CD14-positive monocyte (primary cell): ENCODE measurements around the gene CRYAB. TPM values are rescaled to one million over a fixed set of nuclear protein-coding genes. Genes with fewer than 3 reads are reported as not detected.
"Not testable (repeated sequence)": the region's sequence is repeated elsewhere in the genome, so short reads cannot be mapped to it uniquely, and the experiment has no call there.

ENCODE experiments used
- DNase-seq, 3 donors: peaks; one replicate each; pipeline ENCODE4 v3.0.0-alpha.2; 2011 to 2022
- H2AFZ ChIP-seq: 2 replicates; pipeline ENCODE4 v1.6.0; 2012; ENCODE audit warnings: mild to moderate bottlenecking, low read depth, low read length, inconsistent platforms; ENCODE audit not compliant: insufficient read depth, poor library complexity, severe bottlenecking
- H3K27ac ChIP-seq, 2 donors: 1 replicate in 1 of 2; 2 replicates in 1 of 2; pipeline ENCODE4 v1.5.1; 2012 to 2013; ENCODE audit warnings: low read length in 2 of 2, control low read depth in 1 of 2, inconsistent platforms in 1 of 2, low read depth in 1 of 2, mild to moderate bottlenecking in 1 of 2
- H3K27me3 ChIP-seq, 2 donors: one replicate each; pipeline versions ENCODE4 v1.6.0 to v1.6.1; 2011 to 2013; ENCODE audit warnings: low read length in 2 of 2; ENCODE audit not compliant: control insufficient read depth in 2 of 2, insufficient read depth in 2 of 2
- H3K36me3 ChIP-seq, 2 donors: replicated peaks in 1 of 2; 1 replicate in 1 of 2; 2 replicates in 1 of 2; pipeline versions ENCODE4 v1.5.1 to v1.6.1; 2012 to 2013; ENCODE audit warnings: low read length in 2 of 2, control low read depth in 1 of 2, inconsistent platforms in 1 of 2, mild to moderate bottlenecking in 1 of 2; ENCODE audit not compliant: insufficient read depth in 2 of 2, control insufficient read depth in 1 of 2
- H3K4me1 ChIP-seq, 2 donors: 1 replicate in 1 of 2; 2 replicates in 1 of 2; pipeline versions ENCODE4 v1.5.1 to v1.6.1; 2012 to 2013; ENCODE audit warnings: low read length in 2 of 2, control low read depth in 1 of 2, inconsistent platforms in 1 of 2, mild to moderate bottlenecking in 1 of 2, moderate library complexity in 1 of 2; ENCODE audit not compliant: insufficient read depth in 2 of 2, control insufficient read depth in 1 of 2
- H3K4me2 ChIP-seq: replicated peaks from 2 replicates; pipeline ENCODE3; 2012; ENCODE audit warnings: low read length, moderate library complexity, mild to moderate bottlenecking; ENCODE audit not compliant: poor library complexity, severe bottlenecking; ENCODE audit errors: extremely low read depth
- H3K4me3 ChIP-seq, 3 experiments: fragments of 200-600 bp in 1 of 3; sonication (generic) in 1 of 3; replicated peaks in 1 of 3; 1 replicate in 2 of 3; 2 replicates in 1 of 3; pipeline ENCODE4 v1.5.1; 2011 to 2013; ENCODE audit warnings: low read length in 3 of 3, mild to moderate bottlenecking in 3 of 3, control low read depth in 2 of 3, low read depth in 2 of 3, inconsistent platforms in 1 of 3, moderate library complexity in 1 of 3
- H3K79me2 ChIP-seq: 2 replicates; pipeline ENCODE4 v1.6.0; 2012; ENCODE audit warnings: mild to moderate bottlenecking, control low read depth, inconsistent platforms, low read length, moderate library complexity; ENCODE audit not compliant: insufficient read depth
- H3K9ac ChIP-seq: 2 replicates; pipeline ENCODE4 v1.6.0; 2017; ENCODE audit warnings: low read length, mild to moderate bottlenecking; ENCODE audit not compliant: insufficient read depth, poor library complexity, severe bottlenecking
- H3K9me3 ChIP-seq, 2 donors: replicated peaks in 1 of 2; 1 replicate in 1 of 2; 2 replicates in 1 of 2; pipeline versions ENCODE4 v1.5.1 to v1.6.1; 2012 to 2013; ENCODE audit warnings: low read length in 2 of 2, control low read depth in 1 of 2; ENCODE audit not compliant: control insufficient read depth in 1 of 2, insufficient read depth in 1 of 2
- H4K20me1 ChIP-seq: 2 replicates; pipeline ENCODE4 v1.6.0; 2012; ENCODE audit warnings: mild to moderate bottlenecking, low read length, control low read depth, moderate library complexity; ENCODE audit not compliant: insufficient read depth
- H3K27ac Mint-ChIP-seq, 7 donors: one replicate each; pipeline ENCODE4 v1.8.0; 2020; ENCODE audit warnings: mild to moderate bottlenecking in 7 of 7, mixed read lengths in 7 of 7, moderate library complexity in 6 of 7, inconsistent platforms in 2 of 7
- H3K27me3 Mint-ChIP-seq, 3 donors: one replicate each; pipeline ENCODE4 v1.8.0; 2021 to 2022; ENCODE audit warnings: low read depth in 3 of 3, mild to moderate bottlenecking in 3 of 3, mixed read lengths in 3 of 3, moderate library complexity in 3 of 3, inconsistent platforms in 1 of 3
- H3K36me3 Mint-ChIP-seq, 2 donors: one replicate each; pipeline ENCODE4 v1.8.0; 2020; ENCODE audit warnings: mixed read lengths in 2 of 2, inconsistent platforms in 1 of 2, mild to moderate bottlenecking in 1 of 2
- H3K4me1 Mint-ChIP-seq: one replicate; pipeline ENCODE4 v1.8.0; 2020; ENCODE audit warnings: mild to moderate bottlenecking, mixed read lengths
- H3K4me3 Mint-ChIP-seq, 2 donors: one replicate each; pipeline ENCODE4 v1.8.0; 2020; ENCODE audit warnings: mild to moderate bottlenecking in 2 of 2, mixed read lengths in 2 of 2, moderate library complexity in 1 of 2
- H3K9me3 Mint-ChIP-seq, 7 donors: one replicate each; pipeline ENCODE4 v1.8.0; 2020 to 2022; ENCODE audit warnings: mixed read lengths in 7 of 7, mild to moderate bottlenecking in 6 of 7, moderate library complexity in 6 of 7, inconsistent platforms in 2 of 7
- WGBS: methylation state at CpG from one replicate; pipeline ENCODE4 v1.1.5; 2013; ENCODE audit warnings: missing lambda C conversion rate; ENCODE audit not compliant: insufficient coverage; 5-methylcytosine and 5-hydroxymethylcytosine counted together
- intact Hi-C, 2 donors: fragments of 100-400 bp; cut with micrococcal nuclease; formaldehyde crosslinking; loops; one replicate each; pipeline versions ENCODE4 v1.15.0 to v1.15.1; 2023
- polyA plus RNA-seq, 3 donors: library from polyadenylated mRNA; depleted of rRNA in 1 of 3; unstranded in 2 of 3; stranded (reverse) in 1 of 3; fragments of 300-500 nt in 2 of 3; fragments of >200 nt in 1 of 3; fragmentation: Illumina TruSeq in 2 of 3; gene quantifications; 1 replicate in 2 of 3; 2 replicates in 1 of 3; pipeline ENCODE4 v1.2.3, GENCODE V29; 2012 to 2021
- TF ChIP-seq, protein P1 (sequence below): fragments of 200-600 bp; IDR thresholded peaks from one replicate; pipeline ENCODE4 v1.8.0; 2022; ENCODE audit warnings: antibody characterized with exemption, mild to moderate bottlenecking

The CRYAB gene
- polyA plus RNA-seq, 3 donors = not detected

DNA sequence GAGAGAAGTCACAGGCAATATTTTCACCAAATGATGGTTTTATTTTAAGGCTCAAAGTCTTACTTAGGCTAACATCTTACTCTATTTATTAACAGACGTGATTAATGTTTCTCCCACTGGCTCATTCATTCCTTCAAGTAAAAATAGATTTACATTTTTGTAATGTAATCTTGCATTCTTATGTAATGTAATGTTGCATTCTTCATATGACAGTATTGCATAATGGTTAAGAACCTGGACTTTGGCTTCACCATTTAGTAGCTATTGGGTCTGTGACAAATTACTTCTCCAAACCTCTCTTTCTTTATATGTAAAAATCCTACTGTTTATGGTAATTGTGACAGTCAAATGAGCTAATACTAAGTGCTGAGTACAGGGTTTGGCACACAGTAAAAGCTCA, 22.3 kb upstream of the CRYAB start:
- intact Hi-C loops = loop anchor here in 1 of 2 donors (5.0 to 10.0 kb wide), 3 partner anchors 48 to 221 kb away; partner anchors contain the start of gene DLAT
- peak overlapping the region in 4 of 7 donors; percentile 37 to 86 (median 68) for H3K27ac Mint-ChIP-seq
- Histone ChIP-seq H2AFZ (no peak overlapping the region), H3K4me3 (peak overlapping the region in 1 of 3 experiments; percentile 7), H3K27me3 (no peaks in the 10 kb centered on the region), H3K4me2 (no peak overlapping the region), H4K20me1 (no peaks in the 10 kb centered on the region), H3K4me1 (peaks cover 53 to 64% of the 10 kb centered on the region in 2 donors), H3K36me3 (no peaks in the 10 kb centered on the region), H3K79me2 (no peaks in the 10 kb centered on the region), H3K27ac (peak overlapping the region in 1 of 2 donors; percentile 50), H3K9me3 (no peaks in the 10 kb centered on the region), H3K9ac (no peak overlapping the region)
- peaks cover 49% of the 10 kb centered on the region for H3K4me1 Mint-ChIP-seq
- H3K27me3 Mint-ChIP-seq = peaks cover 0 to 3% (median 2%) of the 10 kb centered on the region in 3 donors
- TF ChIP-seq, protein P1, sequence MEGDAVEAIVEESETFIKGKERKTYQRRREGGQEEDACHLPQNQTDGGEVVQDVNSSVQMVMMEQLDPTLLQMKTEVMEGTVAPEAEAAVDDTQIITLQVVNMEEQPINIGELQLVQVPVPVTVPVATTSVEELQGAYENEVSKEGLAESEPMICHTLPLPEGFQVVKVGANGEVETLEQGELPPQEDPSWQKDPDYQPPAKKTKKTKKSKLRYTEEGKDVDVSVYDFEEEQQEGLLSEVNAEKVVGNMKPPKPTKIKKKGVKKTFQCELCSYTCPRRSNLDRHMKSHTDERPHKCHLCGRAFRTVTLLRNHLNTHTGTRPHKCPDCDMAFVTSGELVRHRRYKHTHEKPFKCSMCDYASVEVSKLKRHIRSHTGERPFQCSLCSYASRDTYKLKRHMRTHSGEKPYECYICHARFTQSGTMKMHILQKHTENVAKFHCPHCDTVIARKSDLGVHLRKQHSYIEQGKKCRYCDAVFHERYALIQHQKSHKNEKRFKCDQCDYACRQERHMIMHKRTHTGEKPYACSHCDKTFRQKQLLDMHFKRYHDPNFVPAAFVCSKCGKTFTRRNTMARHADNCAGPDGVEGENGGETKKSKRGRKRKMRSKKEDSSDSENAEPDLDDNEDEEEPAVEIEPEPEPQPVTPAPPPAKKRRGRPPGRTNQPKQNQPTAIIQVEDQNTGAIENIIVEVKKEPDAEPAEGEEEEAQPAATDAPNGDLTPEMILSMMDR = no peak
- DNase-seq = peak; percentile 37 to 71 (median 61)
- no peaks in the 10 kb centered on the region for H3K9me3 Mint-ChIP-seq
- WGBS = no CpG with 5 or more reads among the region's 1 CpG
- peaks cover 0 to 2% of the 10 kb centered on the region in 2 donors for H3K36me3 Mint-ChIP-seq
- H3K4me3 Mint-ChIP-seq = no peak overlapping the region

DNA sequence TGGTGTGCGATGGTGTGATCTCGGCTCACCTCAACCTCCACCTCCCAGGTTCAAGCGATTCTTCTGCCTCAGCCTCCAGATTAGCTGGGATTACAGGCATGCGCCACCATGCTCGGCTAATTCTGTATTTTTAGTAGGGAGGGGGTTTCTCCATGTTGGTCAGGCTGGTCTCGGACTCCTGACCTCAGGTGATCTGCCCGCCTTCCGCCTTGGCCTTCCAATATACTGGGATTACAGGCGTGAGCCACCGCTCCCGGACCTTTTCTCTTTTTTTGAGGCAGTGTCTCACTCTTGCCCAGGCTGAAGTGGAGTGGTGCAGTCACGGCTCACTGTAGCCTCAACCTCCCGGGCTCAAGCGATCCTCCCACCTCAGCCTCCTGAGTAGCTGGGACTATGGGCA, 21.6 kb upstream of the CRYAB start:
- H3K4me3 ChIP-seq, H3K36me3 ChIP-seq, DNase-seq, H3K36me3 Mint-ChIP-seq, H3K79me2 ChIP-seq, H3K27me3 Mint-ChIP-seq, H3K27me3 ChIP-seq, H3K4me2 ChIP-seq, H3K9me3 ChIP-seq, H2AFZ ChIP-seq, H3K27ac ChIP-seq, H3K4me3 Mint-ChIP-seq, H4K20me1 ChIP-seq, H3K9ac ChIP-seq, H3K9me3 Mint-ChIP-seq: not testable (repeated sequence)
- WGBS = 100% methylated on average over 6 of the region's 14 CpGs
- intact Hi-C loops = loop anchor here in 1 of 2 donors (5.0 to 10.0 kb wide), 3 partner anchors 49 to 222 kb away; partner anchors contain the start of gene DLAT
- Mint-ChIP-seq H3K27ac (peak overlapping the region in 3 of 7 donors; percentile 30 to 69 (median 35)), H3K4me1 (peaks cover 42% of the 10 kb centered on the region)
- peaks cover 46 to 57% of the 10 kb centered on the region in 2 donors for H3K4me1 ChIP-seq
